WERI-Rb-1 (cell line): Measurements from ENCODE around the gene RERE.

Experiments used
- DNase-seq: peaks from one replicate; pipeline ENCODE4 v3.0.0-alpha.2; 2020
- H3K27ac ChIP-seq: fragments of 250-450 bp; sonication (Bioruptor Pico); 2 replicates; pipeline ENCODE4 v1.5.1; 2020; ENCODE audit warnings: mild to moderate bottlenecking, moderate library complexity
- H3K27me3 ChIP-seq: fragments of 250-450 bp; sonication (Bioruptor Pico); 2 replicates; pipeline ENCODE4 v1.5.1; 2021; ENCODE audit warnings: mild to moderate bottlenecking, low read depth, moderate library complexity; ENCODE audit not compliant: insufficient read depth, severe bottlenecking
- H3K36me3 ChIP-seq: fragments of 250-450 bp; sonication (Bioruptor Pico); 2 replicates; pipeline ENCODE4 v1.5.1; 2020; ENCODE audit warnings: mild to moderate bottlenecking, moderate library complexity
- H3K4me3 ChIP-seq: 2 replicates; pipeline ENCODE4 v1.5.1; 2011; ENCODE audit warnings: low read depth, mild to moderate bottlenecking, control low read depth, low read length
- H3K9me3 ChIP-seq: fragments of 250-450 bp; sonication (Bioruptor Pico); 2 replicates; pipeline ENCODE4 v1.5.1; 2021; ENCODE audit warnings: mild to moderate bottlenecking, moderate library complexity; ENCODE audit not compliant: severe bottlenecking
- TF ChIP-seq, protein P1 (sequence below): IDR thresholded peaks from 2 replicates; pipeline ENCODE4 v1.5.1; 2011; ENCODE audit warnings: low read depth, mild to moderate bottlenecking, control low read depth, inconsistent platforms, low read length

RERE gene

DNA sequence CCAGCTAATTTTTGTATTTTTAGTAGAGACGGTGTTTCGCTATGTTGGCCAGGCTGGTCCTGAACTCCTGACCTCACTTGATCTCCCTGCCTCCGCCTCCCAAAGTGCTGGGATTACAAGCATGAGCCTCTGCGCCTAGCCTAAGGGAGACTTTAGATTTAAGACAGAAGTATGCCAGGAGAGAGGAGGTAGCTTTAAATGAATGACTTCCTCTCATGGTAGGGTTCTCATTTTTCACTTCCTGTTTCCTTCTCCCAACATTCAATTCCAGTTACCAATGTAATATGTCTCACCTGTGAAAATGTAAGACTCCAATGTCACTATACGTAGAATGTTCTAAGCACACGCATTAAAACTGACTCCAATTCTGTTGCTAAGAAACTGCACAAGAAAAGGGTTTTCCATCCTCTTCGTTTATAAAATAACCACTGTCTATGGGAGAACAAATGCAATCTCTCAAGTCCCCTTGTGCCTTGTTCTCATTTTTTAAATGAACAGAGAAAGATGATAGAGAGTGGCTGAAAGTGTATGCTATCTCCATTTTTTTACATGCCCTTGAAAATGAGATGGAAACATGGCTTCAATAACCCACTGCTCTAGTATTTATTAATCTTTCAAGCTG is 359.6 kb downstream of the RERE start:
- TF ChIP-seq, protein P1, sequence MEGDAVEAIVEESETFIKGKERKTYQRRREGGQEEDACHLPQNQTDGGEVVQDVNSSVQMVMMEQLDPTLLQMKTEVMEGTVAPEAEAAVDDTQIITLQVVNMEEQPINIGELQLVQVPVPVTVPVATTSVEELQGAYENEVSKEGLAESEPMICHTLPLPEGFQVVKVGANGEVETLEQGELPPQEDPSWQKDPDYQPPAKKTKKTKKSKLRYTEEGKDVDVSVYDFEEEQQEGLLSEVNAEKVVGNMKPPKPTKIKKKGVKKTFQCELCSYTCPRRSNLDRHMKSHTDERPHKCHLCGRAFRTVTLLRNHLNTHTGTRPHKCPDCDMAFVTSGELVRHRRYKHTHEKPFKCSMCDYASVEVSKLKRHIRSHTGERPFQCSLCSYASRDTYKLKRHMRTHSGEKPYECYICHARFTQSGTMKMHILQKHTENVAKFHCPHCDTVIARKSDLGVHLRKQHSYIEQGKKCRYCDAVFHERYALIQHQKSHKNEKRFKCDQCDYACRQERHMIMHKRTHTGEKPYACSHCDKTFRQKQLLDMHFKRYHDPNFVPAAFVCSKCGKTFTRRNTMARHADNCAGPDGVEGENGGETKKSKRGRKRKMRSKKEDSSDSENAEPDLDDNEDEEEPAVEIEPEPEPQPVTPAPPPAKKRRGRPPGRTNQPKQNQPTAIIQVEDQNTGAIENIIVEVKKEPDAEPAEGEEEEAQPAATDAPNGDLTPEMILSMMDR = no peak
- no peak overlapping the region for H3K27ac ChIP-seq
- H3K36me3 ChIP-seq = peaks cover 46% of the 10 kb centered on the region
- H3K4me3 ChIP-seq = no peak overlapping the region
- no peaks in the 10 kb centered on the region for H3K9me3 ChIP-seq
- no peak for DNase-seq
- H3K27me3 ChIP-seq = no peaks in the 10 kb centered on the region

DNA sequence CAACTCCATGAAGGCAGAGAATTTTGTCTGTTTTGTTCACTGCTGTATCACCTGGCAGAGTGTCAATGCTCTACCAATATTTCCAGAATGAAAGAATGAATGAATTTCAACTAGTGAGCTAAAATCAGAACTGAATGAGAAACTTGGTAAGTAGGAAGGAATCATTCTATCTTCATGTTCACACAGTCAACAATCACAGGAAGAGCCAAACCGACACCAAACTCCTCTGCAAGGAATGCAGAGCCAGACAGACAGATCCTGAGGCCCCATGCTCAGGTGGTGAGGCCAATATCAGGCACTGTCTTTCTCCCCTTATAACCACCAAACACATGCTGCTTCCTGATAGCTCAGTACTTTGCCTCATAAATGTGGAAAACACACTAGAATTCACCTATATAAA is 360.4 kb downstream of the RERE start:
- Histone ChIP-seq H3K4me3 (no peak overlapping the region), H3K27ac (no peak overlapping the region), H3K36me3 (peaks cover 46% of the 10 kb centered on the region), H3K9me3 (no peaks in the 10 kb centered on the region), H3K27me3 (no peaks in the 10 kb centered on the region)
- TF ChIP-seq, protein P1 = no peak
- no peak for DNase-seq

DNA sequence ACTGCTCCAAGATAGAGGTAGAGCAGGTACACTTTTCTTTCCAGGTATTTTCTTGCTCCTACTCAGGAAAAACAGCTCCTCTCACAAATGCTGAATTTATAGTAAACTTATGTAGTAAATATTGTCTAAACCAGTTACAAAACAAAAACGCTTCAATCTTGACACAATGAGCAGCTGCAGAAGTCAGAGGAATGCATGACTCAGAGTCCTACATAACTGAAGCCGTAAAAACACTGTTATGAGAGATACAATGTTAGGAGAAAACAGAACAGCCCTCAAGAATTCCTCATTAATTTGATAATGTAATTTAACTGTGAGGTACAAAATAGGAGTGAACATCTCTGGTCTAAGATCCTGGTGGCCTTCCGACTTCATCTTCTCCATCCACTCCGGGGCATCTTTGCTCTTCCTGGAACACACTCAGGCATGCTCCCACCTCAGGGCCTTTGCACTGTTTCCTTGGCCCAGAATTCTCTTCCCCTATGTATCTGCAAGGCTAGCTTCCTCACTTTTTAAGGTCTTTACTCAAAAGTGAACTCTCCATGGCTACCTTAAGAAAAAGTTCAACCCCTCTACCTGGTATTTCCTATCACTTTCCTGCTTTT is 361.0 kb downstream of the RERE start:
- Histone ChIP-seq H3K27me3 (no peaks in the 10 kb centered on the region), H3K4me3 (no peak overlapping the region), H3K36me3 (peaks cover 47% of the 10 kb centered on the region), H3K9me3 (no peaks in the 10 kb centered on the region), H3K27ac (no peak overlapping the region)
- DNase-seq = no peak
- TF ChIP-seq, protein P1 = no peak

DNA sequence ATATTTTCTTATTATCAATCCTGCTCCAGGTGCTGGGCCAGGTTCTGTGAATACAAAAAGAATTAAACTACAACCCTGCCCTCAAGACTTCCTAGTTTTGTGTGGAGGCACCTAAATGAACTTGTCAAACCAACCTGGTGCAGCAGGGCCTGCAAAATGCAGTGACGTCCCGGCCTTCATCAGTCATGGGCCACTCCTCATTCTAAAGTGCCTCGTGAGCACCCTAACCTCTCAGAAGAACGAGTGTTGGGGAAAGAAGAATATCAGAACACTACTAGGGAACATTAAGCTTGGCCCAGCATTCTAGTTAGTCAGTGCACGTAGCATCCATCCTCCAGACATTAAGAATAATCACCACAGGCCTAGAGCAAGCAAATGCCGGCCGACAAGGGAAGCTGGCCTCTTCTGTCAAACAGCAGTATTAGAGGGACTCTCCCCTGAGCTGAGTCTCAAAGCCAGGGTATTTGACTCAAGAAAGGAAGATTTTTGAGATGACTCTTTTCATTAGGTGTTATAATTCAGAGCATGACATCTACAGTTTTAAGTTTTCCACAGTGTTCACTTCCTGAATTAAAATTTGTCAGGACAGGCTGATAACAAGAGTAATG is 361.6 kb downstream of the RERE start:
- Histone ChIP-seq H3K9me3 (no peaks in the 10 kb centered on the region), H3K27me3 (no peaks in the 10 kb centered on the region), H3K4me3 (no peak overlapping the region), H3K36me3 (peaks cover 50% of the 10 kb centered on the region), H3K27ac (no peak overlapping the region)
- TF ChIP-seq, protein P1 = no peak
- no peak for DNase-seq

DNA sequence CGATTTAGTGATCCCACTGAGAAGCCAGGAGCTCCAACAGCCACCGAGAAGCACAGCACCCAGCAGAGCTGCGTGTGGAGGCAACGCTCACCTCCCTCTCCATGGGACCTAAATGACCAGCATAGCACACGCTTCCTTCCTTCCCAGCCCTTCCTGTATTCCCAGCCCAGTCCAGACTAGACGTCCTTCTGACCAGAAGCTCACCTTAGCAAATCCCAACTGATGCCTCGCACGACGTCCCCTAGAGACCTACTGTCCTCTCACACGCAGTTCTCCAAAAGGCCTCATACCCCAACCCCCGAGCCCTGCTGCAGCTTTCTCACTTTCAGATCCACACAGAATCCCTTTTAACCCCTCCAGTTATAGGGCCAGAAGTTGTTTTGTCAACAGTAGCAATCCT is 367.1 kb downstream of the RERE start:
- H3K27me3 ChIP-seq = no peaks in the 10 kb centered on the region
- TF ChIP-seq, protein P1 = no peak
- no peaks in the 10 kb centered on the region for H3K9me3 ChIP-seq
- no peak for DNase-seq
- no peak overlapping the region for H3K4me3 ChIP-seq
- H3K27ac ChIP-seq = no peak overlapping the region
- peaks cover 71% of the 10 kb centered on the region for H3K36me3 ChIP-seq
